Transverse colon (tissue), 4 donors: Measurements from ENCODE around the gene GPC5.

Experiments used
- EP300 ChIP-seq: sonication (generic); formaldehyde crosslinking; IDR thresholded peaks from one replicate; pipeline ENCODE4 v1.6.1; 2017; ENCODE audit warnings: antibody characterized with exemption, low read depth
- POLR2A ChIP-seq: fragments of 450-650 bp; IDR thresholded peaks from one replicate; pipeline ENCODE4 v1.6.1; 2016; ENCODE audit warnings: antibody characterized with exemption, mild to moderate bottlenecking, moderate library complexity
- POLR2AphosphoS5 ChIP-seq, 3 donors: sonication (generic); formaldehyde crosslinking; IDR thresholded peaks; one replicate each; pipeline ENCODE4 v1.6.1; 2016; ENCODE audit warnings: antibody characterized with exemption in 3 of 3
- TF ChIP-seq, protein P1 (sequence below), 5 experiments: fragments of 200-600 bp in 3 of 5; fragments of 450-650 bp in 2 of 5; sonication (generic) in 3 of 5; IDR thresholded peaks; 1 replicate in 2 of 5; 2 replicates in 3 of 5; pipeline ENCODE4 v1.5.1; 2016 to 2017; ENCODE audit warnings: antibody characterized with exemption in 5 of 5, inconsistent platforms in 3 of 5, mild to moderate bottlenecking in 2 of 5, moderate library complexity in 1 of 5

DNA sequence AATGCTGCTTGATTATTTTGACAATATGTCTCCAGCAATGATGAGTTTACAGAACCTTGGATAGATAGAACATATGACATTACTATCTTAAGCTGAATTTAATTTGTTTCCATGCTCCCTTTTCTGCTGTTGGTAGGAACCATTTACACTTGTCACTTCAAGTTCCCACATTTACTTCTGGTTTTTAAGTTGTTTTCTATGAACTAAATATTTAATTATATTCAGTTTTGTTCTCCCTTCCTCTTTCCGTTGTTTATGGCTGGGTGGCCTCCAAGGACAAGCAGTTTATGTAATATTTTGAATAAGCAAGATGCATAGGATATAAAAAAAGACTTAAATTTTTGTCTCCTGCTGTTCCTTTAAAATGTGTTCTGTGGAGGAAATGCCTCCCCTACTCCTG is 860.6 kb downstream of the GPC5 start:
- TF ChIP-seq, protein P1, sequence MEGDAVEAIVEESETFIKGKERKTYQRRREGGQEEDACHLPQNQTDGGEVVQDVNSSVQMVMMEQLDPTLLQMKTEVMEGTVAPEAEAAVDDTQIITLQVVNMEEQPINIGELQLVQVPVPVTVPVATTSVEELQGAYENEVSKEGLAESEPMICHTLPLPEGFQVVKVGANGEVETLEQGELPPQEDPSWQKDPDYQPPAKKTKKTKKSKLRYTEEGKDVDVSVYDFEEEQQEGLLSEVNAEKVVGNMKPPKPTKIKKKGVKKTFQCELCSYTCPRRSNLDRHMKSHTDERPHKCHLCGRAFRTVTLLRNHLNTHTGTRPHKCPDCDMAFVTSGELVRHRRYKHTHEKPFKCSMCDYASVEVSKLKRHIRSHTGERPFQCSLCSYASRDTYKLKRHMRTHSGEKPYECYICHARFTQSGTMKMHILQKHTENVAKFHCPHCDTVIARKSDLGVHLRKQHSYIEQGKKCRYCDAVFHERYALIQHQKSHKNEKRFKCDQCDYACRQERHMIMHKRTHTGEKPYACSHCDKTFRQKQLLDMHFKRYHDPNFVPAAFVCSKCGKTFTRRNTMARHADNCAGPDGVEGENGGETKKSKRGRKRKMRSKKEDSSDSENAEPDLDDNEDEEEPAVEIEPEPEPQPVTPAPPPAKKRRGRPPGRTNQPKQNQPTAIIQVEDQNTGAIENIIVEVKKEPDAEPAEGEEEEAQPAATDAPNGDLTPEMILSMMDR (IDR thresholded peaks at IDR 0.05) = no peak
- TF ChIP-seq POLR2A (no peak), POLR2AphosphoS5 (IDR thresholded peaks at IDR 0.05) (no peak), EP300 (no peak)
